GM19467 (cell line): ENCODE results near the gene TAF10.

ENCODE experiments used
- ATAC-seq: cut with Tn5 transposase; IDR thresholded peaks from one replicate; pipeline ENCODE4 v1.9.1; 2021; ENCODE audit warnings: mild to moderate bottlenecking, moderate library complexity; ENCODE audit not compliant: unreplicated experiment

TAF10 gene

DNA sequence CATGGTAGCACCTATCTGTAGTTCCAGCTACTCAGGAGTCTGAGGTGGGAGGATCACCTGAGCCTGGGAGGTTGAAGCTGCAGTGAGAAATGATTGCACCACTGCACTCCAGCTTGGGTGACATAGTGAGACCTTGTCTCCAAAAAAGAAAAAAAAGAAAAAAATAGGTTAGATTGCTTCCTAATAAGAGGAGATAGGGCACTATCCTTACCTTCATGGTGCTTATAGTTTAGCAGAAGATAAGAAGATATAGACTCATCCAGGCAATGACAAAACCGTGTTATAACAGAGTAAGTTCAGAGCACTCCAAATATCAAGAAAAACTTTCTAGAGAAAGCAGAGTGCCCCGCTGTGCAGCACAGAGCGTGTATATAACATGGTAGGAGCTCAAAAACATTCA, 50.7 kb downstream of the TAF10 start:
- ATAC-seq, result no peak
